HG03135 (cell line): ENCODE data around the gene ATP8B1.
"Not testable (repeated sequence)": the region's sequence is repeated elsewhere in the genome, so short reads cannot be mapped to it uniquely, and the experiment has no call there.

Experiments
- ATAC-seq: cut with Tn5 transposase; IDR thresholded peaks from one replicate; pipeline ENCODE4 v1.9.1; 2021; ENCODE audit warnings: mild to moderate bottlenecking, moderate library complexity; ENCODE audit not compliant: unreplicated experiment

The ATP8B1 gene

DNA sequence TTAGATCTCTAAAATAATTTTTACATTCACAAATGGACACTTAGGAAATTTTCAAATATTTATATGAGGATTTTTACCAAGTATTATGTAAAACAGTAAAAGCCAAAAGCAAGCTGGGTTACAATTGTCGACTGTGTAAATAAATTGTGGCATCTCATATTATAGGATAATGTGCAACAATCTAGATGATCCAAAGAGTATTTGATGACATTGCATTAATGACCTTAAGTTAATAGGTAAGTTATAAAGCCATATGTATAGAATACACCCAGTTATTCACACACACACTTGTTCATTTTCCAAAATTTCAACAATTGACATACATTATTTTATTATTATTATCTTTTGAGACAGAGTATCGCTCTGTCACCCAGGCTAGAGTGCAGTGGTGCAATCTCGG, 69.3 kb downstream of the ATP8B1 start:
- no peak for ATAC-seq

DNA sequence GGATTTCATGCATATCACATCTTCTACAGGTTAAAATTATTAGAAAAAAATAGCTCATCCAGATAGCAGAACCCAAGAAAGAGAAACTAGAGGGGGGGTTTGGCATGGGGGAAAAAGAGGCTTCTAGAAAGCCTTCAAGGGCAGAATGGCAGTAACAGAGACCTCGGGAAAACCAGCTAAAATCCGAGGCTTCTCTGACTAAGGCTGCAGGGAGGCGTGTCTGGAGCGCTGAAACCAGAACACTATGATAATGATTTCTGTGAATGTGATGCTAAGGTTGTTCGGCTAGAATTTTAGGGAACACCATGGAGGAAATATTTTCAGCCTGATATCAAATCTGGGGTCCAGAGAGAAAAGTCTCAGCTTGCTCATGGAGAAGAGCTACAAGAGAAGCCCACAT, 73.0 kb downstream of the ATP8B1 start:
- ATAC-seq, result no peak

DNA sequence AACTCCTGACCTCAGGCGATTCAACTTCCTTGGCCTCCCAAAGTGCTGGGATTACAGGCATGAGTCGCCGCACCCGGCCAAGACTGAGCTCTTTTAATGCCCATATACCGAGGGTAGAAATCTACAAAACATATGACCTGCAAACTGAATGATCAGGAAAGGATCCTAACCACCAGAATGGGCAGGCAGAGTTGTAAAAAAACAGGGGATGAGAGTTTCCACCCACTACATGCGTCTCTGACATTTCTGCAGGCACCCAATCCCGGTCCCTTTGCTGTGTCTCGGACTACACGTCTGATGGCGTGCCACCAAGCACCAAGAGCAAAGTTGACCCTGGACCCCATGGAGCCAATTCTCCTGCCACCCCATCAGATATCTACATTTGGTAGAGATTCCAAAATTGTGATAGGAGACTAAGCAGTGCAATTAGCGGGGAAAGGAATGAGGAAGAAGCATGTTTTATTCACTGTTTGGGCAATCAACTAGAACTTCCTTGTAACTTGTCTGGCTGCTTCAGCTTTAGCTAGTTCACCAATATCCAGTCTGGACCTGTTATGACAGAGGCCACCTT, 74.1 kb downstream of the ATP8B1 start:
- ATAC-seq, result no peak

DNA sequence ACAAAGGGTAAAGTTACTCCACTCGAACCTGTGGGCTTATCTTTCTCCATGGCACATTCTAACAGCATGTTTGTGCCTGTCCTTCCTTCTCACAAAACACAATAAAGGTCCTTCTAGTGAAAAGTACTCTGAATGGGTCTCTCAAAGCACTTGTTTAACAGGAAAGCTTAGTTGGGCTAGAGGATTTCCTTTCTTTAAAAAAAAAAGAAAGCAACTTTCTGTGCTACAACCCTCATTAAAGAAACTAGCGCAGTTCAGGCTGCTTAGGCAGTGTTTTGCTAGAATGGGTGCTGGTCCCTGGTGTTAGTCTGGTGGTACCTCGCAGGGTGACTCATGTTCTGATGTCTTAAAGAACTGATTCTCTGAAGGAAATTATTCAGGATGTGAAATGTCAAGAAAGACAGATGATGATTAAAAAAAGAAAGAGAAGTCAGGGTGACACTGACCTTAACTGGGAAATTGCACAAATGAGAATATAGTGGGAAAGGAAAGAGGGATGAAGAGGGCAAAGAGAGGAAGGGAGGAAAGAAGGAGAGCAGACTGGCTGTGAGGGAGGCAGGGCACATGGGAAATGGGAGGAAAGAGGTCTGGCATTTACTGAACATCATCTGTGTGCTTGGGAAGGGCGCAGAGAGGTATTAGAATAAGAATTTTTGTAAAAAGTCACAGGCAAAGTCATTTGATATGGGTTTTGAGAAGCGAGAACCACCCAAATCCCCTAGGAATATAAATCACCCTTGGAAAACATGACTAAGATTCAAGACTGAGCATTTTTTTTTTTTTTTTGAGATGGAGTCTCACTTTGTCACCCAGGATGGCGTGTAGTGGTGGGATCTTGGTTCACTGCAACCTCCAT, 74.9 kb downstream of the ATP8B1 start:
- no peak for ATAC-seq

DNA sequence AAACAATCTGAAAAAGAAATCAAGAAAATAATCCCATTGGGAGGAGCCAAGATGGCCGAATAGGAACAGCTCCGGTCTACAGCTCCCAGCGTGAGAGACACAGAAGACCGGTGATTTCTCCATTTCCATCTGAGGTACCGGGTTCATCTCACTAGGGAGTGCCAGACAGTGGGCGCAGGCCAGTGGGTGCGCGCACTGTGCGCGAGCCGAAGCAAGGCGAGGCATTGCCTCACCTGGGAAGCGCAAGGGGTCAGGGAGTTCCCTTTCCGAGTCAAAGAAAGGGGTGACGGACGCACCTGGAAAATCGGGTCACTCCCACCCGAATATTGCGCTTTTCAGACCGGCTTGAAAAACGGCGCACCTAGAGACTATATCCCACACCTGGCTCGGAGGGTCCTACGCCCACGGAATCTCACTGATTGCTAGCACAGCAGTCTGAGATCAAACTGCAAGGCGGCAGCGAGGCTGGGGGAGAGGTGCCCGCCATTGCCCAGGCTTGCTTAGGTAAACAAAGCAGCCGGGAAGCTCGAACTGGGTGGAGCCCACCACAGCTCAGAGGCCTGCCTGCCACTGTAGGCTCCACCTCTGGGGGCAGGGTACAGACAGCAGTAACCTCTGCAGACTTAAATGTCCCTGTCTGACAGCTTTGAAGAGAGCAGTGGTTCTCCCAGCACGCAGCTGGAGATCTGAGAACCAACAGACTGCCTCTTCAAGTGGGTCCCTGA, 83.7 kb downstream of the ATP8B1 start:
- ATAC-seq, result not testable (repeated sequence)

DNA sequence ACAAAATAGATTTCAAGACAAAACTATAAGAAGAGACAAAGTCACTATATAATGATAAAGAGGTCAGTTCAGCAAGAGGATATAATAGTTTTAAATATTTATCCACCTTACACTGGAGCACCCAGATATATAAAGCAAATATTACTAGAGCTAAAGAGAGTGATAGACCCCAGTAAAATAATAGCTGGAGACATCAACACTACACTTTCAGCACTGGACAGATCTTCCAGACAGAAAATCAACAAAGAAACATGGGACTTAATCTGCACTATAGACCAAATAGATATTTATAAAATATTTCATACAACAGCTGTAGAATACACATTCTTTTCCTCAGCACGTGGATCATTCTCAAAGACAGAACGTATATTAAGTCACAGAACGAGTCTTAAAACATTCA, 86.6 kb downstream of the ATP8B1 start:
- ATAC-seq, result no peak

DNA sequence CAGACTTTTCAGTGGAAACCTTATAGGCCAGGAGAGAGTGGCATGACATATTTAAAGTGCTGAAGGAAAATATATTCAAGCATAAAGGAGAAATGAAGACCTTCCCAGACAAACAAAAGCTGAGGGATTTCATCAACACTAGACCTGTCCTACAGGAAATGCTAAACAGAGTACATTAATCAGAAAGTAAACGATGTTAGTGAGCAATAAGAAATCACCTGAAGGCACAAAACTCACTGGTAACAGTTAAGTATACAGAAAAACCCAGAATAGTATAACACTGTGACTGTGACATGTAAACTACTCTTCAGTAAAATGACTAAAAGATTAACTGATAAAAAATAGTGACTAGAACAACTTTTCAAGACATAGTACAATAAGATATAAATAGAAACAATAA, 87.4 kb downstream of the ATP8B1 start:
- ATAC-seq, result no peak

DNA sequence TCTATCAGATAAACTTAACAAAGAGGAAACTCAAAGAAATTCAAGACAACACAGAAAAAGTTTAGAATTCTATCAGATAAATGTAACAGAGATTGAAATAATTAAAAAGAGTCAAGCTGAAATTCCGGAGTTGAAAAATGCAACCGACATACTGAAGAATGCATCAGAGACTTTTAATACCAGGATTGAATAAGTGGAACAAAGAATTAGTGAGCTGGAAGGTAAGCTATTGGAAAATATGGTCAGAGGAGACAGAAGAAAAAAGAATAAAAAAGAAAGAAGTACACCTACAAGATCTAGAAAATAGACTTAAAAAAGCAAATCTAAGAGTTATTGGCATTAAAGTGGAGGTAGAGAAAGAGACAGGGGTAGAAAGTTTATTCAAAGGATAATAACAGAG, 88.0 kb downstream of the ATP8B1 start:
- ATAC-seq, result no peak

DNA sequence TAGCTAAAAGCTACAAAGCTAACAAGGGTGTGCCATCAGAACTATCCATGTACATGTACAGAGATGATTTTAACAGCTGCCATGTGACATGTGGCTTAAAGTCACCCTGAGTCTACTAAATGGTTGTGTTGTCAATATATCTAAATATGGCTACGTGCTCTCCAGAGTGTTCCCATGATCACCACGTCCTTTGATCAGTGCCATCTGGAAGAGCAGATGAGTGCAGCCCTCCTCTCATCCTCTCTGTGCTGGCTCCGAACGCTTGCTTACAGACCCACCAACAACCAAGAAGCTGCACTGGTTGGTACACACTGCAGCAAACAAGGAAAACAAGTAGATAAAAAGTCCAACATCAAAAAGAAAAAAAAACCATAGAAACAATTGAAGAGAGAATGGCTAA, 92.9 kb downstream of the ATP8B1 start:
- no peak for ATAC-seq

DNA sequence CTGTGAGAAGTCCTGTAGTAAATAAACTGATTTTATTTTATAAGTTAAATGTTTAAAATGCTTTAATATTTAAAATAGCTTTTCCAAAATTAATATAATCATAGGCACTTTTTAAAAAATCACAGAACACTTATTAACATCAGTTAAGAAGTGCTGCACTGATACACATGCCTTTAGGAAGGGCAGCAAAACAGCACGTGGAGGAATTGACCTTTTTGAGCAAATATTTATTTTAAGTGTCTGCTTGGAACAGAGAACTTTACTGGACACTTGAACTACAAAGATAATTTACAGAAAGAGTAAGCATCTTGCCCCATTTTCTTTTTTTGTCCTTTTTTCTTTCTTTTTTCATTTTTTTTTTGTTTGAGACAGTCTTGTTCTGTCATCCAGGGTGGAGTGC, 93.8 kb downstream of the ATP8B1 start:
- ATAC-seq, result no peak

DNA sequence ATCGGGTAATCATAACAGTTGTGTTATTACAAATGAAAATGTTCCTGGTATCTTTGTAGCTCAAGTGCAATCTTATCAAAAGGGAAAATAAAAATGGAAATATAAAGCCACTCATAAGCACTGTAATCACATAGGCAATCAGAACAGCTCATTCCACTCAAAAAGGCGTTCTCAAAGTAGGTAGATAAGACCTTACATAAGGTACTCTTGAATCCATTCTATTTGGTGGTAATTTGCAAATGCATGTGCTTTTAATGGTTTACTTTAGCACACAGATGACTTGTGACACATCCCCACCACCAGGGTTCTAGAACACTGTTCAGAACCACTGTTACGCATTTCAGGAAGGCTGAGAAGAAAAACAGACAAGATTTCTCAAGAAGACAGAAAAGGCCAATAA, 94.8 kb downstream of the ATP8B1 start:
- ATAC-seq, result no peak

DNA sequence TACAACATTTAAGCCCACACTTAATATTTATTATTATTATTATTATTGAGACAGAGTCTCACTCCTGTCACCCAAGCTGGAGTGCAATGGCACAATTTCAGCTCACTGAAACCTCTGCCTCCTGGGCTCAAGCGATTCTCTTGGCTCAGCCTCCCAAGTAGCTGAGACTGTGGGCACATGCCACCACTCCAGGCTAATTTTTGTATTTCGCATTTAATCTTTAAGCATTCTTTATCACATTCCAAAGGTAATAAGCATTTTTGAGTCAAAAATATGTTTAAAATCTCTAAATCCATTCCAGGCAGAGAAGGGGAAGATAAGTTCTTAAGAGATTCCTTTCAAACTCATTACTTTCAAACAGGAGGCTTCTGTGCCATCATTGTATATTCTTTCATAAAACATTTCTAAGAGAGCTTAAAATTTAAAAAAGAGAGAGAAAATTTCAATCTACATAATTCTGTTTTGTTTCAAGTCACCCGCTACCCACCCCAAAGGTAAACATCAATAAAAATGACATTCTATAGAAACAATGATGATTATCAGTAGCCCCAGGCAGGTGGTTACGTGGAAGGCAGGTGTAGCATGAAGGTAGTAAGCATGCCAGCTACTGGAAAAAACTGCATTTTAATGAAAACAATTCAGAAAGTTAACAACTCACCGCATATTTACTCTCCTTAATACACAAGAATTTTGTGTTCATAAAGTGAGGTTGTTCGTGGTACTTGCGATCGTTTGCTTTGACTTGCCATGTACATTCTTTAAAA, 97.1 kb downstream of the ATP8B1 start:
- no peak for ATAC-seq

DNA sequence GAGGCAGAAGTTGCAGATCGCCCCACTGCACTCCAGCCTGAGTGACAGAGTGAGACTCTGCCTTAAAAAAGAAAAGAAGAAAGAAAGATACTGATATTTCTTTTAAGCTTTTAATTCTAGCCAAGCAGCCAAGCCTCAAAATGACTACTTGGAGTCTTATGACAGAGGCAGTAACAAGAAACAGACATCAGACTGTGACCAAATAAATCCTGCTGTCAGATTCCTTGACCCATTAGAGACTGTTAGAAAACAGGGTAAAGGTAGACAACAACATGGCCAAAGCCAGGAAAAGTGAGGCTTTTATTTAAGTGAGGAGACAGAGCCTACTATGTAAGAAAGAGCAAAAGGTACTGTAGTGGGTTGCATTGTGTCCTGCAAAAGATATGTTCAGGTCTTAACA, 98.1 kb downstream of the ATP8B1 start:
- no peak for ATAC-seq

DNA sequence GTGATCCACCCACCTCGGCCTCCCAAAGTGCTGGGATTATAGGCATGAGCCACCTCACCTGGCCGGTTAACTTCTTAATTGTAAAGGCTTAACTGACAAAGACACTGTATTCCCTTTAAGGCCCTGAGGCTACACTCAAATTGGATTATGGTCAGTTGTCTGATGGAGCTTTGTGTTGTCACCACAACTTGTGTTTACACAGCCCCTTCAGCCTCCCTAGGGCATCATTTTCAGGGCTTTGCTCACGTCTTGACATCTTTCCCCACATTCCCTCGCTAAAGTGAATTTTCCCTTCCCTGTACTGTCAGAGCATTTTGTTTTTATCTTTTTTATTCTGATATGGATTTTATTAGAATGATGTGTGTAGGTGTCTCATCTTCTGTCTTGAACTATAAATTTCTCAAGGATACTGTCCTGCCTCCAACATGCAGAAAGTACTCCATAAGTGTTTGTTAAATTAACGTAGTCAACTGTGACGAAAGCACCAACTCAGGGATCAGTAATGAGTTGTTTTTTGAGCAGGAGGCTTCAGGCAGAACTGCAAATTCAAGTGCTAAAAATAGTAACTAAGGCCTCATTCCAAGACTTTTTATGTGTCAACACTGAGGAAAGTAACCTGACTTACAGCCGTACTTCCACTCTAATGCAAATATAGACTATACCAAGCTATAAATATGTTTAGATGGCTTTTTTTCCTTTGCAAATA, 104.4 kb downstream of the ATP8B1 start:
- no peak for ATAC-seq

DNA sequence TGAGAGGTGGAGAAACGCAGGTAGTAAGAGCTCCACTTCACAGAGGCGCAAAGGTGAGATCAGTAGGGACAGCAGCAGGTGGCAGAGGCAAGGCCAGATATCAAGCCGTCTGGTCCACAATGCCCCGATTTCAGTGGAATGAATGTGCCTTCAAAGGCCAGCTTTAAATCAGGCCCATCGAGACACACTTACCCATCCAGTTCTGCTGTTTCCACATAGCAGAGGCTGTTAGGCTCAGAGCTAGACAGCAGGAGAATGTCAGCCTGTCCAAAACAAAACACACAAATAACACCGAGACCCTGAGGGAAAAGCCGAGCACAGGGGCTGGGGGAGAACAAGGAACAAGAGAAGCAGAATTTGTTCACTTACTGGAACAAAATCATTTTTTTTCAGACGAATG, 105.7 kb downstream of the ATP8B1 start:
- ATAC-seq, result no peak

DNA sequence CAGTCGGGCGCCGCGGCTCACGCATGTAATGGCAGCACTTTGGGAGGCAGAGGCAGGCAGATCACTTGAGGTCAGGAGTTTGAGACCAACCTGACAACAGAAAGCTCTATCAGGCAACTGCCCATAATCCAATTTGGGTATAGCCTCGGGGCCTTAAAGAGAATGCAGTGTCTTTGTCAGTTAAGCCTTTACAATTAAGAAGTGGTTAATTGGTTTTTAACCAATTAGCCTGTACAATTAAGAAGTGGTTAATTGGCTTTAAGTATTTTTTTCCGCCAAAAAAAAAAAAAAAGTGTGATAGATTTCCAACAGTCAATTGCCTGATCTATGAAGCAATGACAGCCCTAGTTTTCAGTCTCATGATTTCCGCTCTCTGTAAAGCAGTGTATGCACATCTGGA, 106.8 kb downstream of the ATP8B1 start:
- no peak for ATAC-seq

DNA sequence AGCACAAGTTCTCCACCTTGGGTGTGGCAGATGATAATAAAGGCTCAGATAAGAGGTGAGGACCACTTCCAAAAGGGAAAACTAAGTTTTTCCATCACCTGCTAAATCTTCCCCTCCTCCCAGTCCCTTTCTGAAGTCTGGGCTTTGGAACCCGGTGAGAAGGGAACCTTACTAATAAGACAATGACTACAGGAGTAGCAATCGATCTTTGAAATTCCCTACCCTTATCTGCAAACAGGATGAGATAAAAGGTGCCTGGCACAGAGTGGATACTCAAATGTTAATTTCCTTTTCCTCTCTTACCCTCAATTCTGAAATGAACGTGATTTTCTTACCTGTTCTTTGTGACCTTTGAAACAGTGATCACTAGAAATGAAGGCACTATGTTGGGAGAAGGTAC, 111.8 kb downstream of the ATP8B1 start:
- ATAC-seq, result no peak

DNA sequence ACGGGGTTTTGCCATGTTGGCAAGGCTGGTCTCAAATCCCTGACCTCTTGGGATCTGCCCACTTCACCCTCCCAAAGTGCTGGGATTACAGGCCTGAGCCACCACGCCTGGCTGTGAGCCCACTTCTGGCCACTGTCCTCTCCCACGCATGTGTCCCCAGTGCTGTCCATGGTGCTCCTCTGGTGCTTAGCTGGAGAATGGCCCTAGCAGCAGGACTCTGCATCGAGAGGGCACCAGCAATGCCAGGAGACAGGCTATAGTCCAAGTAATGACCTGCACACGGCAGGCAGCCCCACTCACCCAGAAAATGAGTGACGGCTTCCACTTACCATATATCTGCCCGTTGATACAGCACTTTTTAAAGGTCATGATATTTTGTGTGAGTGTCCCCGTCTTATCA, 115.1 kb downstream of the ATP8B1 start:
- no peak for ATAC-seq

DNA sequence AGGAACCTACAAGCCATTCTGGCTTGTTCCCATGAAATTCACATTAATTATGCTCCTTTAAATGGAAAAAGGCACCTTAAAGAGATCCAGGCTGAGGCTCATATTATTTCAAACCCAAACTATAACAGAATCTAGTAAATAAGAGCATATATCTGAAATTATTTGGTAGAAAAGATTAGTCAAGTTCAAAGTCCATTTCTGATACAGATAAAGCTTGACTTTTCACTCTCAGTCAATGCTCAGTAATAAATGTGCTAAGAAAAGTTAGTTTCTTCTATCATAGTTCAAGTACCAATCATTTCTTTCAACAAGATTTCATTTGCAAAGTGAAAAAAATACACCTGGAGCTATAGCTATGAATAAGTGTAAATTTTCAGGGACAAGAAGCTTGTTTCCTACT, 119.6 kb downstream of the ATP8B1 start:
- no peak for ATAC-seq

DNA sequence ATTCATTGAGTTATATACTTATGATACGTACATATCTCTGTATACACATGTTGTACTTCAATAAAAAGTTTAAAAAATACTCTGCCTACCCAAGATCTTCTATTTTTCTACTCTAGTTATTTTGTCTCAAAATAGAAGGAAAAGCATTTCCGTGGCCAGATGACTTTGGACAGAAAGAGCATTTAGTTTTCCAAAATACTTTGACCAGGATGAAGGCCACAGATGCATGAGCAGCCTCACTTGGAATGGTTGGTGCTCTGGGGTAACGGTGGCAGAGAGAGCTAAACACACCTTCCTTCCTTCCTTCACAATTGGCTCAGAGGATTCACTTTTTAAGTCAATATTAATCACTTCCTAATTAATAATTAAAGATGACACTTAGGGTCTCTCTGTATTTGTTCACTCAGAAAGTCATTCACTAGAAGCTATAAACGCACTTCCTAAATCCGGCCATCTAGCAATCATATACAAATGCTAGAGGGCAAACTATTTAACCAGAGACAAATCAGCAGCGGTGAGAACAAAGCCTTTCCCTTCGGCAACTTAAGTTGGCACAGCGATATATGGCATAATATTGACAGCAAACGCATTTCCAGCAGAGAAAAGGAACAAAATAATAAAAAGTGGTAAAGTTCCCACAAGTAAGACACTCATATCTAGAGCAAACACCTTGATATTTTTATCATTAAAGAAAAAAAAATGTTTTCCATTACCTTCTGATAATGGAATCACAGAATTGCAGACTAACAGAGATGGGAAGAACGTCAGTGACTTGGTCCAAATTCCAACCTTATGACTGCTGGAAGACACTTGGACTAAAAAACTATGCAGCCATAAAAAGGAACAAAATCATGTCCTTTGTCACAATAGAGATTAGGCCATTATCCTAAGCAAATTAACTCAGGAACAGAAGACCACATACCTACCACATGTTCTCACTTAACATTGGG, 125.6 kb downstream of the ATP8B1 start:
- ATAC-seq, result no peak
